ENCODE results near the gene CNNM4. TPM values are rescaled to one million over a fixed set of nuclear protein-coding genes. Genes with fewer than 3 reads are reported as not detected.

Gene CNNM4
- total RNA-seq, 1 experiment from 2014 or later, result 7.6 TPM

DNA sequence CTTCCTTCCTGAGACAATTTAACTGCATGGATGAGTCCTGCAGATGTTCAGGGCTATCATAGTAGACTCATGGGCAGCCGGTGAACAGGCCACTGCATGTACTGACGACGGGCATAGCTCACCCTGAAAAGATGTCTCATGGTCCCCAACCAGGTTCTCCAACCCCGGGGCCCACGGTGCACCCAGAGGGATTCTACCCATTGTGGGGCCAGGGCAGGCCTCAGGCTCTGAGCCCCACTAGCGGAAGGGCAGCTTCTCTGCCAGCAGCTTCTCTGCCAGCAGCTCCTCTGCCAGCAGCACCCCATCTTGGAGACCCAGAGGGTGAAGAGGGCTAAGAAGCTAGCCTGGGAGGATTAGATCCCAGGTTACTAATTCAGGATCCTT is 3.2 kb upstream of the CNNM4 start:
- no peak for DNase-seq (ENCODE audit: extremely low read depth, low read depth)

GRCh38 chr2:96758987-96759386 is 1.7 kb upstream of the CNNM4 start:
- no peak for DNase-seq (ENCODE audit: extremely low read depth, low read depth)

DNA sequence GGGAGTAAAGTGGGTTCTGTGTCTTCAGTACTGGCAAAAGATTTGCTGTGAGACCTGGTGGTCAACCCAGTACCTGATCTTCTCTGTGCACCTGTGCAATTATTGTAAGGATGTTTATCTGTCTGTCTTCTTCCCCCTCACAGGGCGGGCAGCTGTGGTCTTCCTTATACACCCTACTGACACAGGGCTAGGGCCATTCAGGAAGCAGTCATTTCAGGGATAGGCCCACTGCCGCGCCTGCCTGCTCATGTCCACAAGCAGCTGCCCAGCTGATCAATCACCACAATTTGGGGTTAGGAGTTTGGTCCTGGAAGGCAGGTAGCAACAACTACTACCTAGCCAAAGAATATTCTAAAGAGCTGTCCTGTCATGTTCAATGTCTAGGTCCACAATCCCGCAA is 1.2 kb upstream of the CNNM4 start:
- DNase-seq (ENCODE audit: extremely low read depth, low read depth), result no peak

DNA sequence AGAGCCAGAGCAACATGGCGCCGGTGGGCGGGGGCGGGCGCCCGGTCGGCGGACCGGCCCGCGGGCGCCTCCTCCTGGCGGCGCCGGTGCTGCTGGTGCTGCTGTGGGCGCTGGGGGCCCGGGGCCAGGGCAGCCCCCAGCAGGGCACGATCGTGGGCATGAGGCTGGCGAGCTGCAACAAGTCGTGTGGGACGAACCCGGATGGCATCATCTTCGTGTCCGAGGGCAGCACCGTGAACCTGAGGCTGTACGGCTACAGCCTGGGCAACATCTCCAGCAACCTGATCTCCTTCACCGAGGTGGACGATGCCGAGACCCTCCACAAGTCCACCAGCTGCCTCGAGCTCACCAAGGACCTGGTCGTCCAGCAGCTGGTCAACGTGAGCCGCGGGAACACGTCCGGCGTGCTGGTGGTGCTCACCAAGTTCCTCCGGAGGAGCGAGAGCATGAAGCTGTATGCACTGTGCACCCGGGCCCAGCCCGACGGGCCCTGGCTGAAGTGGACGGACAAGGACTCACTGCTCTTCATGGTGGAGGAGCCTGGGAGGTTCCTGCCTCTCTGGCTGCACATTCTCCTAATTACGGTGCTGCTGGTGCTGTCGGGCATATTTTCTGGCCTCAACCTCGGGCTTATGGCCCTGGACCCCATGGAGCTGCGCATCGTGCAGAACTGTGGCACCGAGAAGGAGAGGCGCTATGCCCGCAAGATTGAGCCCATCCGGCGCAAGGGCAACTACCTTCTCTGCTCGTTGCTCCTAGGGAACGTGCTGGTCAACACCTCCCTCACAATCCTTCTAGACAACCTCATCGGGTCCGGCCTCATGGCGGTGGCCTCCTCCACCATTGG is 507 bp downstream of the CNNM4 start:
- no peak for DNase-seq (ENCODE audit: extremely low read depth, low read depth)

- no peak for DNase-seq (ENCODE audit: extremely low read depth, low read depth)
Observed at GRCh38 chr2:96762529-96763311, 2.0 kb downstream of the CNNM4 start.

DNA sequence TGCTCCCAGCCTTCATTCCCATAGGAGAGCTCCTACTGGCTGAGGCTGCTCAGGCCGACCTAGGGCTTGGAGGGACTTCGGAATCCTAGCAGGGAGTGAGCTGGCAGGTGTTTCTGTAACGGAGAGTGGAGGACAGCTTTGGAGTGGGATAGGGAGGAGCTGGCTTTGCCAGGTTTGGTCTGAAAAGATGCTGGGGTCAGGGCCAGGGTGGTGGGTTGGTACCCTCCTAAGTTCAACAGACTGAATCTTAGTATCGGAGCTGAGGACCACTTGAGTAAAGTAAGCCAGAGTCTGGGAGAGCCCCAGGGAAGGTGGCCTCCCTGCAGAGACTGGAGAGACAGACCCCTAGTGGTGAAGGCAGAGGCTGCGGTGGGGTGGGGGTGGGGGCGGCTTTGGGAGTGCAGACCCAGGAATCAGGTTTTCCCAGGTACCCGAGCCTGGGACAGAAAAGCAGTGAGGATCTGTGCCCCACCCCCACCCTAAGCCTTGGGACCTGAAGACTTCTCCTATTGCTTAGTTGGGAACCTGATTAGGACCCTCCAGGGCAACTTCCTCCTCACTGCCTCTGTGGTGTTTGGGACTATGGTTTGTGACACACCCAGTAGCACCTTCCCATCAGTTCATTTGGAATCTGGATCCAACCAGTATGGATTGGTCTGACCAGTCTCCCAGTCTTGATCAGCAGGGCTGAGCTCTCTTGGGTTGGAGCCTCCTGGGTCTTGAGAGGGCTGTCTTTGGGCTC is 3.0 kb downstream of the CNNM4 start:
- no peak for DNase-seq (ENCODE audit: extremely low read depth, low read depth)

DNA sequence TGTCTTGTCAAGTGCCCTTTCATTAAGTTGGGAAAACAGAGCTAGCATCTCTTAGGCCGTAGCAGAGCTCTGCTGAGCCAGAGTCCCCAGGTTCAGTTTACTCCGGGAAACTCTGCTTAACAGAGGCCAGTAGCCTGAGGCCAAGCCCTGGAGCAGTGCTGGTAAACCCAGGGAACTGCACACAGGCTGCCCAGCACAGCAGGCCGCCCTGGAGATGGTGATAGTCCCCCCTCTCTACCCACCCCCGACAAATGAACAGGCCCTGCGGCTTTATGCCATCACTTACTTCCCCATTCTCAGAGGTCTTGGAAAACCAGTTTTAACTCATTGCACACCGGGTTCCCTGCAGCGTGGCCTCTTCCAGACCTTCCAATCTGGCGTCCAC is 3.5 kb downstream of the CNNM4 start:
- DNase-seq (ENCODE audit: extremely low read depth, low read depth), result no peak

DNA sequence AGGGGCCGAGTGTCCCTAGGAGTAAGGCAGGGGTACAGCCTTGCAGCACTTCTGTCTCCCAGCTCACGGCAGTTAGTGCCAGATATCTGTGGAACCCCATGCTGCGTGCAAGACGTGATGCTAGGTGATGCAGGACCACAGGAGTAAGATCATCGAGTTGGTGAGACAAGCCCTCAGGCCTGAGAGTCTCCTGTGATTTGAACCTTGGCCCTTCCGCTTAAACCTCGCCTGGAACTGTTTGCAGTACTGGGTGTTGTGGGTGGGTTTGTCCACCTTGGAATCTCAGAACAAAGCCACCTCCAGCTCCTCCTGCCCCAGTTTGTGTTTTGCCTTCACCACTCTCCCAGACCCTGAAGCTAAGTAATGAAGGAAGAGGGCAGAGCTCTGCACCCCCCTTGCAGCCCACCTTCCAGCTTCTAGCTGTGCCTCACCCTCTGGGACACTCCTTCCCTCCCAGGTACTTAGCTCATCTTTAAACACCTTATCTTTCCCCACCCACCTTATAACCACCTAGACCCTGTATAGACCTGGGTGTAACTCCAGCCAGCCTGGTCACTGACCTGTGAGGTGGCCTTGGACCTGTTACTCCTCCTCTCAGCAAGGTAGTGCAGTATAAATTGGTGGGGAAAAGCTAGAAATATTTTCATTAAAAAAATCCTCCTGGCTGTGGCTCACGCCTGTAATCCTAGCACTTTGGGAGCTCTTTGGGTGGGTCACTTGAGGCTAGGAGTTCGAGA is 6.6 kb downstream of the CNNM4 start:
- DNase-seq (ENCODE audit: extremely low read depth, low read depth), result no peak

DNA sequence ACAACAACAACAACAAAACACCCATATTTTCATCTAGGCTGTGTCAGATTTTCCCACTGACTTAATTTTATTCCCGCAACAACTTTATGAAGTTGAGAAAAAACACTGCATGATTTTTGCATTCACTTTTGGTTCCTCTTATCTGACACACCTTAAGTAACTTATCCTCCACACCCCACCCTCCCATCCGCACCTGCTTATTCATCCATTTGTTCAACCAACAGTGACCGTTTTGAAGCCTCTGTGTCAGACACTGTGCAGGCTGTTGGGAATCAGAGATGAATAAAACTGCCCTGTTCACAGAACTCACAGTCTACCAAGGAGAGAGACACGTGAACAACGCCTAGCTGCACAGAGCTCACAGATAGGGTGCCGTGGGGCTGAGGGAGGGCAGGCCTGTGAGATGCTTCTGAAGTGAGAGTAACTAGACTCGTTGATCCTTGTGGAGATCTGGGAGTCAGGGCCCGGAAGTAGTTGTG is 7.4 kb downstream of the CNNM4 start:
- no peak for DNase-seq (ENCODE audit: extremely low read depth, low read depth)

DNA sequence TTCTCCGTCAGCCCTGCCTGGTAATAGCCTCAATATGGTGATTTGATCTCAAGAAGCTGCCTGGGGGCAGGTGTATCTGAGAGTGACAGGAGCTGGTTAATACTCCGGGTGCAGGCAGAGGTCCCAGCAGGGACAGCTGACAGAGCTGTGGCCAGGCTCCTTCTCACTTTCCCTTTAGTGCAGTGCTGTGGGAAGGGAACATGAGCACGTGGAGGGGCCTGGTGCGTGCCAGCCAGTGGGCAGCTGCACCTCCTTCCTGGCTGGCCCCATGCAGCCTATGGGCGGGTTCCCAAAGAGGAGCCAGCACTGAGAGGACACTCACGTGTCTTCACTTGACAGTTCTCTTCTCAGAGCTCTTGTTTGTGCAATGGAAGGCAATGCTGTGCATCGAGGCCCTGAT is 9.1 kb downstream of the CNNM4 start:
- no peak for DNase-seq (ENCODE audit: extremely low read depth, low read depth)

DNA sequence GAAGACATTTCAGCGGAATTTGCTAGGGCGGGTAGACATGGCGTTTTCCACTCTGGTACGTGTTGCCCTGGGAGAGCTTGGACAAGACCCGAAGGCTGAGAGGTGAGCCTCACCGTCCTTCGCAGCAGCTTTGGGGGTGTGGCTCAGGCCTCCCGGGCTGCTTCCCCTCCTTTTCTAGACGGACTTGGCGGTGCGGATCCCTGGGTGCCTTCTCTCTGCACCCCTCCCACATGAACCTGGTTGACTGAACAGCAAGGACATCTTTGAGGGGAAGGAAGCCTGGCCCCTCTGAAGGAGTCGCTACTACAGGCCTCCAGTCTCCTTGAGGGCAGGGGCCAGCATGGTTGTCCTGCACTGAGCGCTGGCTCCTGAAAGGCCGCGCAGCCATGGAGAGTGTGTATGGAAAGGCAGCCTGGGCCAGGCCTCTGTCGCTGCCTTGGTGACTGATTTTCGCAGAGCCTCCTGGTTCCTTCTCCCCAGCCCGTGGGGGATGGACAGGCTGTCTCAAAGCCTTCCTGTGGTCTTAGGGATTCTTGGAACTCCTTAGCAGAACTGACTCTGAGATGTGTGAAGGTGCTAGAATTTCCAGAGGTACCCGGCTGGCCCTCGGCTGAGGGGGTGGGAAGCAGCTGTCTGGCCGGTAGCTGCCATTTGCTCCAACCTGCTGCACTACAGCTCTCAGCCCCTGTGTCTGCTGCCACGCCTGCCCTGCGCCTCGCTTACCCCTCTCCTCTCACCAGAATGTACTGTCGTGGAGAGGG is 9.9 kb downstream of the CNNM4 start:
- no peak for DNase-seq (ENCODE audit: extremely low read depth, low read depth)

- DNase-seq (ENCODE audit: extremely low read depth, low read depth), result no peak
Observed at GRCh38 chr2:96771796-96772618, 11.3 kb downstream of the CNNM4 start.

DNA sequence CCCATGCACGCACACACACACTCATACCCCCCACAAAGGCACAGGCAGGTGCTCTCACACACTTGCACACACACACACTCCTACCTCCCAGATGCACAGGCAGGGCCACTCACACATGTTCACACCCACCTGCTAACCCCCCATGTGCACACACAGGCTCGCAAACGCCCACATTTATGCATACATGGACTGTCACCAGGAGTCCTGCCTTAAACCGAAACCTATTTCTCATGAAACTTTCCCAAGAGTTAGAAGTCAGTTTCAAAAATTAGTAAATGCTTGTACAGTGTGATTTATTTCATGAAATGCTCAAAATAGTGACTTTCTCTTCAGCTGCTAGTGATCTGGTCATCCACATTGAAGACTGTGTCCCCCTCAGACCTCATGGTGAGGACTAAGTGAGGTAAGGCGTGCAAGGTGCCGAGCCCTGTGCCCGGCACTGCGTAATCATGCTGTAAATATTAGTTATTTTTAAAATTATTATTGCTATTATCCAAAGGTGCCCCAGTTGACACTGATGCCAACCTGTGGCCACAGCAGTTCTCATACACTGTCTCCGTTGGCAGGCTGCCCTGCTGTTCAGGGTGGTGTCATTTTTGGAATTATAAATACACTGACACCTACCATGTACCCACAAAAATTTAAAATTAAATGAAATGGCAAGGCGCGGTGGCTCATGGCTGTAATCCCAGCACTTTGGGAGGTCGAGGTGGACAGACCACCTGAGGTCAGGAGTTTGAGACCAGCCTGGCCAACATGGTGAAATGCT is 12.4 kb downstream of the CNNM4 start:
- no peak for DNase-seq (ENCODE audit: extremely low read depth, low read depth)

GRCh38 chr2:96773922-96774321 is 13.2 kb downstream of the CNNM4 start:
- no peak for DNase-seq (ENCODE audit: extremely low read depth, low read depth)

GRCh38 chr2:96775160-96775559 is 14.5 kb downstream of the CNNM4 start:
- no peak for DNase-seq (ENCODE audit: extremely low read depth, low read depth)

DNA sequence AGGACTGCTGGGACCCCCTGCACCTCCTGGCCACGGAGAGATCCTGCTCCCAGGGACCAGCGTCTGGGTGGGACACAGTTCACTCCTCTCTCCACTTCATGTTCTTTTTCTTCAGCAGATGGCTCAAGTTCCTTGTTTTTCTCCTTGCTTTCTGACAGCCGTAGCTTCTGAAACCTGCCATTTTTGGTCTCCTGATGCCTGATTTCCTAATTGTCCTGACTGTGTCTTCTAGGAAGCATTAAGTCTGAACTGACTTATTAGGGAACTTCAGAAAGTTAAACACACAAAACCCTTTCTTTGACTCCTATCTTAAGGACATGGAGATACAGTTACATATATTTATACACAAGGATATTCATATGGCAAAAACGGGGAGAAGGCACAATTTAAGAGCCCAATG is 22.7 kb downstream of the CNNM4 start:
- DNase-seq (ENCODE audit: extremely low read depth, low read depth), result no peak

DNA sequence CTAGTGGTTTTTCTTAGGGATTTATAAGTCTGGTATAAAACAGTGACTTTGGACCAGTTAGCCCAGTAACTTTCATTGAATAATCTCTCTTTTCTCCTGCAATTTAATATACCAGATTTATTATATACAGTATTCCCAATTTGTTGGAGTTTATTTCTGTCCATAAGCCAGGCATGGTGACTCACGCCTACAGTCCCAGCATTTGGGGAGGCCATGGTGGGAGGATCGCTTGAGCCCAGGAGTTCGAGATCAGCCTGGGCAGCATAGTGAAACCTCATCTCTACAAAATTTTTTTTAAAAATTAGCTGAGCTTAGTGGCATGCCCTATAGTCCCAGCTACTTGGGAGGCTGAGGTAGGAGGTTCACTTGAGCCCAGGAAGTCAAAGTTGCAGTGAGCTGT is 26.7 kb downstream of the CNNM4 start:
- DNase-seq (ENCODE audit: extremely low read depth, low read depth), result no peak

Data from NCI-H460 (cell line).